PC-3 (cell line): Measurements from ENCODE around the gene CCNYL1.

Experiments
- CTCF ChIP-seq: fragments of 300-600 bp; sonication (generic); conservative IDR thresholded peaks from 2 replicates; pipeline ENCODE4 v1.5.1; 2017; ENCODE audit warnings: antibody characterized with exemption, low read depth, mild to moderate bottlenecking, low read length
- EZH2 ChIP-seq: fragments of 300-600 bp; sonication (generic); IDR thresholded peaks from one replicate; pipeline ENCODE4 v1.6.1; 2017; ENCODE audit warnings: antibody characterized with exemption, mild to moderate bottlenecking, low read length; ENCODE audit not compliant: unreplicated experiment

GRCh38 chr2:207722773-207723424 lies 11.5 kb downstream of the CCNYL1 start:
- no peak for TF ChIP-seq EZH2
- TF ChIP-seq CTCF, result no peak
